Right atrium auricular region (tissue), 2 donors: ENCODE data around the gene GNG10. TPM values are rescaled to one million over a fixed set of nuclear protein-coding genes. Genes with fewer than 3 reads are reported as not detected.

Source experiments
- DNase-seq: peaks from one replicate; pipeline ENCODE4 v3.0.0-alpha.2; 2019; ENCODE audit warnings: low spot score
- H3K27ac ChIP-seq, 2 donors: fragments of 200-600 bp; sonication (generic); 1 replicate in 1 of 2; 2 replicates in 1 of 2; pipeline ENCODE4 v1.5.1; 2016 to 2019
- H3K27me3 ChIP-seq, 2 donors: fragments of 200-600 bp; sonication (generic); one replicate each; pipeline versions ENCODE4 v1.5.1 to v1.6.0; 2017 to 2019
- H3K36me3 ChIP-seq: fragments of 200-600 bp; sonication (generic); one replicate; pipeline ENCODE4 v1.5.1; 2016
- H3K4me1 ChIP-seq, 2 donors: fragments of 200-600 bp; sonication (generic); one replicate each; pipeline versions ENCODE4 v1.5.1 to v1.6.0; 2017 to 2019
- H3K4me3 ChIP-seq, 2 donors: fragments of 200-600 bp; sonication (generic); 1 replicate in 1 of 2; 2 replicates in 1 of 2; pipeline ENCODE4 v1.5.1; 2017 to 2019; ENCODE audit warnings: mild to moderate bottlenecking in 1 of 2, moderate library complexity in 1 of 2
- H3K9me3 ChIP-seq, 2 donors: fragments of 200-600 bp; sonication (generic); one replicate each; pipeline ENCODE4 v1.5.1; 2019
- total RNA-seq, 2 donors: library from RNA; depleted of rRNA; stranded (reverse); fragments of >200 nt; gene quantifications; one replicate each; pipeline ENCODE4 v1.1.0, GENCODE V29; 2016
- TF ChIP-seq, protein P1 (sequence below), 2 donors: fragments of 200-600 bp; sonication (generic); IDR thresholded peaks; one replicate each; pipeline ENCODE4 v1.5.1; 2019; ENCODE audit warnings: antibody characterized with exemption in 2 of 2

GNG10 gene
- total RNA-seq, 2 donors from 2014 or later: 44.5 to 45.1 TPM

DNA sequence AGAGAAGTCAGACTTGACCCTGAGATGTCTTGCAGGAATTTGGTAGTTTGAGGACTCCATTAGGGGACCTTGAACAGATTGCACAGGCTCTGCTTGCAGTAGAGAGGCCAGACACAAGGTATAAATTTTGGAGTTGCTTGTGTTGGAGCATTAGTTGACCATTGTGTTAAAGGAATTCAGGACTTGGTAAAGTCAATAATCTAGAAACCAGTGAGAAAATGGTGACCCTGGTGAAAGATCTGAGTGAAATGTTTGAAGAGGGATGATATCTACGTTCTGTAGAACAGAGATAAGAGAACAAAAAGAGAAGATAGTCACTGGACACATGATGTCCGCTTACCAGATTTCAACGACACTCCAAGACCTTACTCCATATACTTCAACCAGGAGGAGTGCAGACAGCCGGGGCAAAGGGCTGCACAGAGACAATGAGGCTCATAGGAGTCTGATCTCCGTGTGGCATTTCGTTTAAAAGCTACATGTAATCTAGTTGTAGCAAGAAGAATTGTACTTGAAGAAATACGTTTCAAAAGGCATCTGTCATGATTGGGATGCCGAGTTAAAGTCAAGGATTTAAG is 17.1 kb upstream of the GNG10 start:
- TF ChIP-seq, protein P1, sequence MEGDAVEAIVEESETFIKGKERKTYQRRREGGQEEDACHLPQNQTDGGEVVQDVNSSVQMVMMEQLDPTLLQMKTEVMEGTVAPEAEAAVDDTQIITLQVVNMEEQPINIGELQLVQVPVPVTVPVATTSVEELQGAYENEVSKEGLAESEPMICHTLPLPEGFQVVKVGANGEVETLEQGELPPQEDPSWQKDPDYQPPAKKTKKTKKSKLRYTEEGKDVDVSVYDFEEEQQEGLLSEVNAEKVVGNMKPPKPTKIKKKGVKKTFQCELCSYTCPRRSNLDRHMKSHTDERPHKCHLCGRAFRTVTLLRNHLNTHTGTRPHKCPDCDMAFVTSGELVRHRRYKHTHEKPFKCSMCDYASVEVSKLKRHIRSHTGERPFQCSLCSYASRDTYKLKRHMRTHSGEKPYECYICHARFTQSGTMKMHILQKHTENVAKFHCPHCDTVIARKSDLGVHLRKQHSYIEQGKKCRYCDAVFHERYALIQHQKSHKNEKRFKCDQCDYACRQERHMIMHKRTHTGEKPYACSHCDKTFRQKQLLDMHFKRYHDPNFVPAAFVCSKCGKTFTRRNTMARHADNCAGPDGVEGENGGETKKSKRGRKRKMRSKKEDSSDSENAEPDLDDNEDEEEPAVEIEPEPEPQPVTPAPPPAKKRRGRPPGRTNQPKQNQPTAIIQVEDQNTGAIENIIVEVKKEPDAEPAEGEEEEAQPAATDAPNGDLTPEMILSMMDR (IDR thresholded peaks at IDR 0.05): no peak
- Histone ChIP-seq H3K9me3 (no peaks in the 10 kb centered on the region), H3K27ac (no peak overlapping the region), H3K4me1 (no peaks in the 10 kb centered on the region), H3K36me3 (peaks cover 18% of the 10 kb centered on the region), H3K4me3 (no peak overlapping the region), H3K27me3 (no peaks in the 10 kb centered on the region)
- DNase-seq: no peak

DNA sequence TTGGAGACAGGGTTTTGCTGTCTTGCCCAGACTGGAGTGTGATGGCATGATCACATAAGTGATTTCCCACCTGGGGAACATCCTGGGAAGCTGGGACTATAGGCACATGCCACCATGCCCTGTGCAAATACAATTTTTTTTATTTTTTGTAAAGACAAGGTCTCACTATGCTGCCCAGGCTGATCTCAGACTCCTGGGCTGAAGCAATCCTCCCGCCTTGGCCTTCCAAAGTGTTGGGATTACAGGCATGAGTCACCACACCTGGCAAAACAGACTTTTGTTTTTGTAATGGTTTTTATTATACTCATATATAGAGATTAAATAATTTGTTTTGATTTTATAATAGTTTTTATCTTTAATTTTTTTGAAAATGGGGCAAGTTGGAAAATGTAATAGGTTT is 15.6 kb upstream of the GNG10 start:
- no peaks in the 10 kb centered on the region for H3K4me1 ChIP-seq
- no peaks in the 10 kb centered on the region for H3K9me3 ChIP-seq
- H3K4me3 ChIP-seq: no peak overlapping the region
- peaks cover 22% of the 10 kb centered on the region for H3K36me3 ChIP-seq
- TF ChIP-seq, protein P1 (IDR thresholded peaks at IDR 0.05): no peak
- DNase-seq: no peak
- H3K27me3 ChIP-seq: no peaks in the 10 kb centered on the region
- no peak overlapping the region for H3K27ac ChIP-seq

DNA sequence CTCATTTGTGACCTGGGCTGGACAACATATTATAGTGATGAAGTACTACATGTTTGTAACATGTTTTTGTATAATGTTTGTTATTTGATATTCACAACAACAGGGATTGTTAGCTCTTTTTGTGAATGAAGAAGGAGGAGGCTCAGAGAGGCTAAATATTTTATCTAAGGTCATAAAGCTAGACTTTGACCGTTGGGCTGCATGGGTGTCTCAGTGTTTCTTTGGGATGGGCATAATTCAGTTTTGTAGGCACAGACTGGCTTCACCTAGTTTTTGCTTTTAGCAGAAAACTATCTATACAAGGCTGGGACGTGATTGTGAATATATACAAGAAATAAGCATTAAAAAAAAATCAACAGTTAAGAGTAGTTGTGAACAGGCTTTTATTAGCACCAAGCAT is 15.0 kb upstream of the GNG10 start:
- no peak overlapping the region for H3K4me3 ChIP-seq
- H3K36me3 ChIP-seq: peaks cover 22% of the 10 kb centered on the region
- no peaks in the 10 kb centered on the region for H3K9me3 ChIP-seq
- no peak for DNase-seq
- no peaks in the 10 kb centered on the region for H3K27me3 ChIP-seq
- H3K4me1 ChIP-seq: no peaks in the 10 kb centered on the region
- no peak overlapping the region for H3K27ac ChIP-seq
- TF ChIP-seq, protein P1 (IDR thresholded peaks at IDR 0.05): no peak

DNA sequence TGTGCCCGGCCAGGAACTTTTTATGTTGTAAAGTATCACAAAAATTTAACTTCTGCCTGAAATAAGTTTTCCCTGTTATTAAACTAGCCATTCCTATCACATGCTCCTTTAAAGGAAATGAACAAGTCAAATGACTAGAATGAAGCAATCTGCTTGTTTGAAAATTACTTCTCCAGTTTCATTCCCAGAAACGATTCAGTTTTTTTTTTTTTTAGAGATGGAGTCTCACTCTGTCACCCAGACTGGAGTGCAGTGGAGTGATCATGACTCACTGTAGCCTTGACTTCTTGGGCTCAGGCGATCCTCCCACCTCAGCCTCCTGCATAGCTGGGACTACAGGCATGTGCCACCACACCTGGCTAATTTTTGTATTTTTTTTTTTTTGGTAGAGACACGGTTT is 13.3 kb upstream of the GNG10 start:
- DNase-seq: no peak
- H3K4me1 ChIP-seq: no peaks in the 10 kb centered on the region
- TF ChIP-seq, protein P1 (IDR thresholded peaks at IDR 0.05): no peak
- no peak overlapping the region for H3K4me3 ChIP-seq
- H3K27me3 ChIP-seq: no peaks in the 10 kb centered on the region
- H3K36me3 ChIP-seq: peaks cover 22% of the 10 kb centered on the region
- no peaks in the 10 kb centered on the region for H3K9me3 ChIP-seq
- H3K27ac ChIP-seq: no peak overlapping the region

DNA sequence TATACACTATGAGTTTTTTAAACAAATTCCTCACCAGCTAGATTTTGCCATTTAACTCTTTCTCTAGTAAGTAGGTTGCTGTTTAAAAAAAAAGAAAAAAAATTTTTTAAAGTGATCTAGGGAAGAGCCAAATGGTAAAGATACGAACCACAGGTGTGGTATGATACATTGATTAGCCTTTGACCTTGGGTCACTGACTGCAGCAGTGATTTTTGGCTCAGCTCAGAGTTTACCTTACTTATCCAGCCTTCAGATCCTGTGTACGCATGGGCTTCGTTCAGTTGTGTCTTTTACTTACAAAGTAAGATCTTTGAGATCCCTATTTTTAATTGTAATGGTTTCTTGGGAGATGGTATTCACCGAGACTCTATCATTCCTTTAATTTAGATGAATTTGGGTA is 12.4 kb upstream of the GNG10 start:
- Histone ChIP-seq H3K4me1 (no peaks in the 10 kb centered on the region), H3K27ac (no peak overlapping the region), H3K4me3 (no peak overlapping the region), H3K27me3 (no peaks in the 10 kb centered on the region), H3K9me3 (no peaks in the 10 kb centered on the region), H3K36me3 (peaks cover 22% of the 10 kb centered on the region)
- no peak for DNase-seq
- TF ChIP-seq, protein P1 (IDR thresholded peaks at IDR 0.05): no peak

DNA sequence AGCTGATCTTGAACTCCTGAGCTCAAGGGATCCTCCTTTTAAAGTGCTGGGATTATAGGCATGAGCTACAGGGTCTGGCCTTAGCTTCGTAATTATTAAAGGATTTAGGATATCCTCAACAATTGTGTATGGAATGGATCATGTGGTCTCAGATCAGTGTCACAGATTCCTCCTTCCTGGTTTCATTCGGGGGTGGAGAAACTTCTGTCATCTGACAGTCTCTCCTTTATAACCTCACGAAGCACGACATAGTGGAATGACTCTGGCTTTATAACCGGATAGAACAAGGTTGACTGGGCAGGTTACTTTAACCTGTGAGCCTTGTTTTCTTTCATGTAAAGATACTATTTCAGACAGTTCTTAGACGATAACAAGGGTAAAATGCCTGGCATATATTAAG is 4.4 kb upstream of the GNG10 start:
- H3K27ac ChIP-seq: no peak overlapping the region
- H3K4me1 ChIP-seq: no peaks in the 10 kb centered on the region
- DNase-seq: no peak
- no peaks in the 10 kb centered on the region for H3K27me3 ChIP-seq
- no peak overlapping the region for H3K4me3 ChIP-seq
- H3K36me3 ChIP-seq: no peaks in the 10 kb centered on the region
- TF ChIP-seq, protein P1 (IDR thresholded peaks at IDR 0.05): no peak
- no peaks in the 10 kb centered on the region for H3K9me3 ChIP-seq
